Measurements from ENCODE around the gene FANCL.
A peak's percentile ranks its signal among the peaks of the same experiment; 100 is the strongest.
"Not testable (repeated sequence)": the region's sequence is repeated elsewhere in the genome, so short reads cannot be mapped to it uniquely, and the experiment has no call there.

The FANCL gene

GRCh38 chr2:58204195-58204959 is 36.7 kb downstream of the FANCL start:
- DNase-seq = peak; percentile 19

- DNase-seq = no peak
These were observed 38.1 kb downstream of the FANCL start for GRCh38 chr2:58203018-58203417.

- no peak for DNase-seq
These were observed 38.7 kb downstream of the FANCL start for GRCh38 chr2:58202404-58202803.

GRCh38 chr2:58197894-58198293 is 43.2 kb downstream of the FANCL start:
- DNase-seq = no peak

GRCh38 chr2:58195662-58196061 is 45.5 kb downstream of the FANCL start:
- peak; percentile 0 for DNase-seq

GRCh38 chr2:58194458-58194857 is 46.7 kb downstream of the FANCL start:
- peak; percentile 91 for DNase-seq

- not testable (repeated sequence) for DNase-seq
These were observed 54.1 kb downstream of the FANCL start for GRCh38 chr2:58187022-58187421.

- no peak for DNase-seq
These were observed 54.6 kb downstream of the FANCL start for GRCh38 chr2:58186501-58186900.

- no peak for DNase-seq
These were observed 58.6 kb downstream of the FANCL start for GRCh38 chr2:58182527-58182926.

GRCh38 chr2:58180635-58181034 is 60.5 kb downstream of the FANCL start:
- no peak for DNase-seq

- DNase-seq = not testable (repeated sequence)
These were observed 61.0 kb downstream of the FANCL start for GRCh38 chr2:58180175-58180574.

- DNase-seq = not testable (repeated sequence)
These were observed 63.9 kb downstream of the FANCL start for GRCh38 chr2:58177187-58177586.

- DNase-seq = not testable (repeated sequence)
These were observed 69.3 kb downstream of the FANCL start for GRCh38 chr2:58171831-58172230.

- DNase-seq = peak; percentile 6
These were observed 70.7 kb downstream of the FANCL start for GRCh38 chr2:58170334-58170933.

- not testable (repeated sequence) for DNase-seq
These were observed 71.3 kb downstream of the FANCL start for GRCh38 chr2:58169845-58170244.

GRCh38 chr2:58168130-58168529 is 73.0 kb downstream of the FANCL start:
- not testable (repeated sequence) for DNase-seq

GRCh38 chr2:58163913-58164312 is 77.2 kb downstream of the FANCL start:
- no peak for DNase-seq

GRCh38 chr2:58158481-58158880 is 82.6 kb downstream of the FANCL start:
- no peak for DNase-seq

GRCh38 chr2:58157754-58158153 is 83.4 kb downstream of the FANCL start:
- no peak for DNase-seq

- no peak for DNase-seq
These were observed 84.3 kb downstream of the FANCL start for GRCh38 chr2:58156780-58157179.

GRCh38 chr2:58155160-58155778 is 85.9 kb downstream of the FANCL start:
- DNase-seq = peak; percentile 37

GRCh38 chr2:58146707-58147106 is 94.4 kb downstream of the FANCL start:
- no peak for DNase-seq

- DNase-seq = not testable (repeated sequence)
These were observed 95.4 kb downstream of the FANCL start for GRCh38 chr2:58145769-58146168.

- no peak for DNase-seq
These were observed 100.5 kb downstream of the FANCL start for GRCh38 chr2:58140508-58141072.
